Prostate gland (tissue), 2 donors: ENCODE measurements around the gene BCL6B. TPM values are rescaled to one million over a fixed set of nuclear protein-coding genes. Genes with fewer than 3 reads are reported as not detected.

Experiments
- DNase-seq: peaks from one replicate; pipeline ENCODE4 v3.0.0-alpha.2; 2019; ENCODE audit warnings: low spot score
- H3K27ac ChIP-seq, 2 donors: fragments of 200-600 bp; sonication (generic); 2 replicates each; pipeline ENCODE4 v1.5.1; 2017 to 2019
- H3K27me3 ChIP-seq: fragments of 200-600 bp; sonication (generic); replicated peaks from 2 replicates; pipeline ENCODE4 v1.5.1; 2019; ENCODE audit not compliant: insufficient read depth
- H3K36me3 ChIP-seq, 2 donors: fragments of 200-600 bp; sonication (generic); 1 replicate in 1 of 2; 2 replicates in 1 of 2; pipeline versions ENCODE4 v1.5.1 to v1.8.1; 2017 to 2019
- H3K4me1 ChIP-seq: fragments of 200-600 bp; sonication (generic); replicated peaks from 2 replicates; pipeline ENCODE4 v1.5.1; 2019
- H3K4me3 ChIP-seq, 2 donors: fragments of 200-600 bp; sonication (generic); 2 replicates each; pipeline ENCODE4 v1.5.1; 2017 to 2019
- H3K9me3 ChIP-seq: fragments of 200-600 bp; sonication (generic); 2 replicates; pipeline ENCODE4 v1.5.1; 2017
- POLR2A ChIP-seq: fragments of 450-650 bp; IDR thresholded peaks from one replicate; pipeline ENCODE4 v1.6.1; 2016; ENCODE audit warnings: antibody characterized with exemption, mild to moderate bottlenecking
- POLR2AphosphoS5 ChIP-seq: sonication (generic); formaldehyde crosslinking; IDR thresholded peaks from one replicate; pipeline ENCODE4 v1.6.1; 2017; ENCODE audit warnings: antibody characterized with exemption
- WGBS: methylation state at CpG from one replicate; pipeline ENCODE4 v1.1.5; 2018; 5-methylcytosine and 5-hydroxymethylcytosine counted together
- intact Hi-C: fragments of 100-400 bp; cut with DNase I; formaldehyde crosslinking; loops from one replicate; pipeline ENCODE4 v1.14.2; 2022
- total RNA-seq, 2 donors: library from RNA; depleted of rRNA; stranded (reverse); fragments of >200 nt; gene quantifications; one replicate each; pipeline ENCODE4 v1.1.0, GENCODE V29; 2016
- TF ChIP-seq, protein P1 (sequence below), 4 experiments: fragments of 200-600 bp in 2 of 4; fragments of 450-650 bp in 2 of 4; sonication (generic) in 2 of 4; IDR thresholded peaks; 1 replicate in 3 of 4; 2 replicates in 1 of 4; pipeline ENCODE4 v1.5.1; 2016 to 2019; ENCODE audit warnings: antibody characterized with exemption in 4 of 4, mild to moderate bottlenecking in 2 of 4, moderate library complexity in 2 of 4

The BCL6B gene
- total RNA-seq, 2 donors from 2014 or later: 0.96 to 4.0 TPM

DNA sequence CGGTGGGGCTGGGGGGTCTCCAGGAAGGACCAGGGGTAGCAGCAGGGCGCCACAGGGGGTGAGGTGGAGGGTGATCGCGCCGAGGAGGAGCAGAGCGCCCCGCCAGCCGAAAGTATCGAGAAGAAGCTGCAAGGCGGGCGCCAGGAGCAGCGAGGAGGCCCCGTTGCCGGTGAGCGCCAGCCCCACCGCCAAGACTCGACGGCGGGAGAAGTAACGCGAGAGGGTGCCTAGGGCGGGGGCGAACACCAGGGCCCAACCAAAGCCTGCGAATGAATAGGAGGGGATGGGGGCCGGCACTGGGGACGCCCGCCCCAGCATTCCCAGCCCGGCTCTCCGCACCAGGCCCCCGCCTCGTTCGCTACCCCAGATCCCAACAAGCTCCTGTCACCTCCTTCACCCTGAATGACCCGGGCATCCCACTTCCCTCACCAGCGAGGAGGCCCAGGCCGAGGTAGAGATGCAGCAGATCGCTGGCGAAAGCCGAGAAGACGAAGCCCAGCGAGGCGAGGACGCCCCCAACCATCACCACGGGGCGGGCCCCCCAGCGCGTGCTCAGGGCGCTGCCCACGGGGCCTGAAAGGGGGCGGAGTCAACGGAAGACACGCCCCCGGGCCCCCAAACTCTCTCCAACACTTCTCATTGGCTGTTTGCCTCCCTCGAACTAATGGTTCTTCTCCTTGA is 19.8 kb downstream of the BCL6B start:
- peaks cover 25% of the 10 kb centered on the region for H3K4me1 ChIP-seq
- intact Hi-C loops: loop anchor here (10.0 kb wide), 1 partner anchor 242 kb away; the partner anchor contains the start of gene SLC2A4
- TF ChIP-seq, protein P1, sequence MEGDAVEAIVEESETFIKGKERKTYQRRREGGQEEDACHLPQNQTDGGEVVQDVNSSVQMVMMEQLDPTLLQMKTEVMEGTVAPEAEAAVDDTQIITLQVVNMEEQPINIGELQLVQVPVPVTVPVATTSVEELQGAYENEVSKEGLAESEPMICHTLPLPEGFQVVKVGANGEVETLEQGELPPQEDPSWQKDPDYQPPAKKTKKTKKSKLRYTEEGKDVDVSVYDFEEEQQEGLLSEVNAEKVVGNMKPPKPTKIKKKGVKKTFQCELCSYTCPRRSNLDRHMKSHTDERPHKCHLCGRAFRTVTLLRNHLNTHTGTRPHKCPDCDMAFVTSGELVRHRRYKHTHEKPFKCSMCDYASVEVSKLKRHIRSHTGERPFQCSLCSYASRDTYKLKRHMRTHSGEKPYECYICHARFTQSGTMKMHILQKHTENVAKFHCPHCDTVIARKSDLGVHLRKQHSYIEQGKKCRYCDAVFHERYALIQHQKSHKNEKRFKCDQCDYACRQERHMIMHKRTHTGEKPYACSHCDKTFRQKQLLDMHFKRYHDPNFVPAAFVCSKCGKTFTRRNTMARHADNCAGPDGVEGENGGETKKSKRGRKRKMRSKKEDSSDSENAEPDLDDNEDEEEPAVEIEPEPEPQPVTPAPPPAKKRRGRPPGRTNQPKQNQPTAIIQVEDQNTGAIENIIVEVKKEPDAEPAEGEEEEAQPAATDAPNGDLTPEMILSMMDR (IDR thresholded peaks at IDR 0.05): no peak
- no peak for TF ChIP-seq POLR2AphosphoS5
- TF ChIP-seq POLR2A: no peak
- WGBS: 12% methylated on average over 53 of the region's 53 CpGs
- no peaks in the 10 kb centered on the region for H3K36me3 ChIP-seq
- H3K27me3 ChIP-seq: no peaks in the 10 kb centered on the region
- H3K9me3 ChIP-seq: no peaks in the 10 kb centered on the region
- no peak for DNase-seq
- H3K27ac ChIP-seq: no peak overlapping the region
- peak overlapping the region; percentile 21 to 32 for H3K4me3 ChIP-seq

DNA sequence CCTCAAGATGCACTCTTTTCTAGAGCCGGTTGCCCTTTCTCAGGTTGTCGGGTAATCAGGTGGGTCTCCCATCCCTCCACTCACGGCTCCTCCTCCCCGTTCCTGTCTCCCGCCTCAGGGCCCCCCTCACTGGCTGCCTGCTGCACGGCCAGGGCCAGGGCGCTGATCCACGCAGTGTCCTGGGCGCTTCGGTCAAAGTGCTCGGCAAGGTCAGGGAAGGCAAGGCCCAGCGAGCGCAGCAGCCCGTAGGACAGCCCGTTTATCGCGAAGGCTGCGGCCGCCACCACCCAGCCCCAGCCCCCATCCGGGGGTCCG is 20.3 kb downstream of the BCL6B start:
- Histone ChIP-seq H3K36me3 (no peaks in the 10 kb centered on the region), H3K27me3 (no peaks in the 10 kb centered on the region), H3K4me3 (peak overlapping the region; percentile 21 to 32), H3K27ac (peak overlapping the region in 1 of 2 donors; percentile 27), H3K4me1 (peaks cover 25% of the 10 kb centered on the region), H3K9me3 (no peaks in the 10 kb centered on the region)
- DNase-seq: no peak
- 6% methylated on average over 21 of the region's 21 CpGs for WGBS
- intact Hi-C loops: loop anchor here (10.0 kb wide), 1 partner anchor 242 kb away; the partner anchor contains the start of gene SLC2A4
- TF ChIP-seq POLR2AphosphoS5: no peak
- TF ChIP-seq, protein P1 (IDR thresholded peaks at IDR 0.05): no peak
- TF ChIP-seq POLR2A: no peak

DNA sequence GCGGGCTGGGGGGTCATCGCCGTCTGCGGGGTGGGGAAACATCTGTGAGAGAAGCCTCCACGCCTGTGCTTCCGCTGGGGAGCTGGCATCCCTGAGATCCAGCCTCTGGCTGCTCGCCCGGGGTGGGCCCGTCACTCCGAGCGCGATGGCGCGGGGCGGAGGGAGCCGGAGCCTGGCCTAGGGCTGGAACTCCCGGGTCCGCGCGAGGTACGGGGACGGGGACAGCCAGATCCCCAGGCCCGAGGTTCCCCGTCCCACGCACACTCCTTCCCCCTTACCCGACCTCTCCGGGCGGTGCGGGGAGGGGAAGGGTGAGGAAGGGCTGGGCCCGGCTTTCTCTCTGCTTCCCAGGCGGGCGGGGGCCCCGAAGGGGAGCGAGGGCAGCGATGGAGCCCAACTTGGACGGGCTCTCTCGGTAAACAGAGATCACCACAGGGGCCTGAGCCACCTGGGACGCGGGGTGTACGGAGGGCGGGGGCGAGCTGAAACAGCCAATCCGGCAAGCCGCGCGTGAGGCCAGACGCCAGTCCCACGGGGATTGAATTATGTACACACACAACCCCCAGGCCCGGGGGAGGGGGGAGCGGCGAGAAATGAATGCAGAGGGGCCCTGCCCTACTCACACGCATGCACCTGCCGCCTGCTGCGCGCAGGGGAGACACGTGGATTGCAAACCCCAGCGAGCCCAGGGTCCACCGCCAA is 20.8 kb downstream of the BCL6B start, which contains the start of gene SLC16A11:
Gene SLC16A11, minus strand, starts transcription at position 596 of the 702 bp plus-strand sequence. Its CDS starts 579 bp downstream, at position 17.
- TF ChIP-seq, protein P1 (IDR thresholded peaks at IDR 0.05): peak in 1 of 4 experiments; percentile 5
- TF ChIP-seq POLR2A (peak; percentile 43), POLR2AphosphoS5 (peak; percentile 12)
- WGBS: 5% methylated on average over 24 of the region's 58 CpGs
- H3K4me3 ChIP-seq: peak within 1 kb of the TSS; percentile 21 to 32
- H3K27me3 ChIP-seq: no peaks in the 10 kb centered on the region
- H3K27ac ChIP-seq: peak within 1 kb of the TSS in 1 of 2 donors; percentile 27
- no peaks in the 10 kb centered on the region for H3K9me3 ChIP-seq
- H3K4me1 ChIP-seq: peaks cover 25% of the 10 kb centered on the region
- intact Hi-C loops: loop anchor here (10.0 kb wide), 1 partner anchor 241 kb away; the partner anchor contains the start of gene SLC2A4
- no peak for DNase-seq
- no peaks in the 10 kb centered on the region for H3K36me3 ChIP-seq

DNA sequence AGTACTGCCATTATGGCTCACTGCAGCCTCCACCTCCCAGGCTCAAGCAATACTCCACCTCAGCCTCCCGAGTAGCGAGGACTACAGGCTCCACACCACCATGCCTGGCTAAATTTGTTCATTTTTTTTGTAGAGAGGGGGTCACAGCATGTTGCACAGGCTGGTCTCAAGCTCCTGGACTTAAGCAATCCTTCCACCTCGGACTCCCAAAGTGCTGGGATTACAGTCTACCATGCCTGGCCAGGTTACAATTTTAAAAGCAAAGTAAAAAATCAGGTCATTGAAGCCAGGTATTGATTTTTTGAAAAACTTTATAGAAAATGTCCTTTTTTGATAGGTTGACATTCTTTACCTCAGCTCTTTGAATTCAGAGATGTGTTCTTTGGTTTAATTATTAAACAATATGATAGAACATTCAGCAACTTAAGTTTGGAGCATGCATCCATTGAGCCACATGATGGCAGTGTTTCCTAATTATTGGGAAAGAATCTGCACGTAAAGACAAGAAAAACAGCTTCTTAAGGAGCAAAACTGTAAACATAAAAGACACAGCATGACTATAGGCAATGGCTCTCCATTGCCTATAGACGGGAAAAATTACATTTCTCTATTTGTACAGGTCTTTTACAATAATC is 22.8 kb downstream of the BCL6B start:
- Histone ChIP-seq H3K9me3 (no peaks in the 10 kb centered on the region), H3K36me3 (no peaks in the 10 kb centered on the region), H3K4me3 (peak overlapping the region in 1 of 2 donors; percentile 33), H3K4me1 (peaks cover 25% of the 10 kb centered on the region), H3K27me3 (no peaks in the 10 kb centered on the region), H3K27ac (peak overlapping the region; percentile 89)
- intact Hi-C loops: loop anchor here (5.0 to 10.0 kb wide), 2 partner anchors 132 to 239 kb away; partner anchors contain the start of genes ASGR1 and SLC2A4
- DNase-seq: peak; percentile 55
- 22% methylated on average over 5 of the region's 5 CpGs for WGBS
- TF ChIP-seq POLR2A (no peak), POLR2AphosphoS5 (no peak)
- TF ChIP-seq, protein P1 (IDR thresholded peaks at IDR 0.05): peak; percentile 59 to 97 (median 92)
